Activated gamma-delta T cell treated with anti-CD3 and anti-CD28 coated beads, Interleukin-2, amount 50 U/mL, for 16 hours (primary cell): ENCODE measurements around the gene LTB4R.

Experiments used
- DNase-seq: peaks from one replicate; pipeline ENCODE4 v3.0.0-alpha.2; 2020; ENCODE audit warnings: low read depth

Gene LTB4R

DNA sequence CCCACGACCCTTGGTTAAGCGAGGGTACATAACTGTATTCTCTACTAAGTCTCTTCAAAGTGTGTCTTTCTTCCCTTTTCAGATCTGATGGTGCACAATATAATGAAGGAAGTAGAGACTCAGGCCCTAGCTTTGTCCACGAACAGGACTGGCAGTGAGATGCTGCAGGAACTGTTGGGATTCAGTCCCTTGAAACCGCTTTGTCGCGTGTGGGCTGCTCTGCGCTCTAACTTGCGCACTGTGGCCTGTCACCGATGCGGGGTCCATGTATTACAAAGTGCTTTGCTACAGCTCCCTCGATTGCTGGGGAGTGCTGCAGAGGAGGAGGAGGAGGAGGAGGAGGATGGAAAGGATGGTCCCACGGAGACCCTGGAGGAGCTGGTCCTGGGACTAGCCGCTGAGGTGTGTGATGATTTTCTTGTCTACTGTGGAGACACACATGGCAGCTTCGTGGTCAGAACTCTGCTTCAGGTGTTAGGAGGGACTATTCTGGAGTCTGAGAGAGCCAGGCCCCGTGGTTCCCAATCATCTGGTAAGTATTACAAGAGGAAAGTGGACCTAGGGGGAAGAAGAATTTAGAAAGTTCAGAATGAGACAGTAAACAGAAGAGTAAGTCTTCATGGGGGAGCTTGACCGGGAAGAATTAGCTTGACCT lies 10.8 kb upstream of the LTB4R start:
- DNase-seq, result no peak

- DNase-seq, result no peak
These were observed 7.3 kb upstream of the LTB4R start for GRCh38 chr14:24304019-24304387.

DNA sequence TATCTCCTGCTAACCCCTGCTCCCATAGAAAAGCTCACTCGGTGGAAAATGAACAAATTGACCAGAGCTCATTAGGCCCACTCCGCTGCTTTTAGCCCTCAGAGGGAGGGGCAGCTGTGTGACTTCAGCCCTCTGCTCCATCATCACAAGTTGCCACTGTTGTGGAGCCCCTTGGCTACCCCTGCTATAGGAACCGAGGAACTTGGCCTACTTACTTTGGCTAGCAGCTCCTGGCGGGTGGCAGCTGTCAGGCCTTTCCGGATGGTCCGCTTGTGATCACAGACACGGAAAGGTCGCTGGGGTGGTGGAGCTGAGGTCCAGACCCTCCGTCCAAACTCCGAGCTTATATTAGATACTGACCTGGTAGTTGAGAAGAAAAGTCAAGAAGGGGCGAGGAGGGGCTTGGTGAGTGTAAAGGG lies 4.1 kb upstream of the LTB4R start:
- DNase-seq, result no peak

DNA sequence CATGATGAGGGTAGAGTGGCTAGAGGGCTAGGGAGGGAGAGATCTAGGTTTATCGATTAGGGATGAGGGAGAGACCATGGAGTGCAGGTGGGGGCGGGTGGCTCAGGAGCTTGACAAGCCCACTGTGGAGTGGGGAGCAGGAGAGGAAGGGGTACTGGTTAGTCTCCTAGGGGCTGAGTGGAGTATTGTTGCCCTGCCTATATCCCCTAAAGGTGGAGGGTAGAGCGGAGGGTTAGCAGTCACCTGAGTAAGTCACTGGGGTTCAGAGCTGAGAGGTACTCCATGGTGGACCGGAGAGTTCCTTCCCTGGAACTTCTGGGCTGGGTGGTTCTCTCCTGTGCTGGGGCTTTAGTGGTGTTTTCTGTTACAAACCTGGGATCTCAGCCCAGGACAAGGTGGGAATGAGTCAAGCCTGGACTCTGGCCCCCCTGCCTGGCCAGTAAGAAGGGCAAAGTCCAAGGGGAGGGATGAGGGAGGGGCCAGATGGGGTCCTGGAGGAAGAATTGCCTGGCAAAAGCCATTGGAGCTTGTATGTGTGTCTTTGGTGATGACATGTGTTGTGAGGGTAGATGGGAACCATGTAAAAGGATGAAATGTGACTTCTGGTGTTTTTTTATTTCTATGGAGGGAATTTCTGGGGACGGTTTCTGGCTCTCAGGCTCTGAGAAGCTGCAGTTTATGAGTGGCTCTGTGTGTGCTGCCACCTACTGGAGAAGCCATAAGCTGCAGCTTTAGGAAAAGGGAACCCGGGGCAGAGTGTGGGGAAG lies 3.5 kb upstream of the LTB4R start, which contains the start of gene CIDEB:
TSS of gene CIDEB (minus strand) at position 403 of the 767 bp plus-strand sequence. CDS start at position 284, 119 bp downstream.
- DNase-seq, result peak; percentile 33

- no peak for DNase-seq
These were observed 2.8 kb upstream of the LTB4R start for GRCh38 chr14:24308342-24309124.

GRCh38 chr14:24309538-24310264 lies 1.6 kb upstream of the LTB4R start, which contains the start of gene LTB4R2:
LTB4R2 (plus strand) TSS chr14:24310140; CDS start chr14:24310665, 525 bp downstream.
- DNase-seq, result no peak

- no peak for DNase-seq
These were observed 1.0 kb upstream of the LTB4R start for GRCh38 chr14:24310265-24310645.

DNA sequence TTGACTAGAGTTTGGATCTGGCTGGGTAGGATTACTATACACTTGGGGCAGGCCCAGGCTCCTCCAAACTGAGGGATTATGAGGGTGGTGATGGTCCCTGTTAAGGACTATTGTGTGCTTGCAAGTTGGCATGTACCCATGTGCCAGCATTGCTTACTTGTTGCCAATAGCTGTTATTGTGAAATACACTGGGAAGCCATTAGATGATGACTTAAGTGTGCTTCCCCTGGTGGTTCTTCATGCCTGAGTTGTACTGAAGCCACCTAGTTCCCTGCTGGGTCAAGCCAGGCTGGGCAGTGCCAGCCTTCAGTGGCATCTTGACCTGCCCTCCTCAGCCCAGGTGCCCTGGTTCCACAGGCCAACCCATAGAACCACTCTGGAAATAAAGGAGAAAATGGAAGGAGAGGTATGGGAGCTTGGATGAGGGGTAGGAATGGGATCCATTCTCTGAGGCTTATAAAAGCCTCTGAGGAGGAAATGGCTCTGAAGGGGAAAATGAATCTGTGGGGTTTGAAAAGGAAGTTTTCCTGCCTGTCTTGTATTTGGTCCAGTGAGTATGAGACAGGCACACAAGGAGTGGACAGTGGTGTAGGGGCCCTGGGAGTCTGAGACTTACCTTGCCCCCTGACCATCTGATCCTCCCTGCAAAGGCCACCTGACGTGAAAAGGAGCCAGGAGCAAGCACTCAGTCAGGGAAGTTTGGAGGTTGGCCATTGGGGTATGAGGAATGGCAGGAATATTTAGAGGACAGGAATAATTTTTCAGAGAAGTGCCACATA lies 724 bp downstream of the LTB4R start:
- no peak for DNase-seq

DNA sequence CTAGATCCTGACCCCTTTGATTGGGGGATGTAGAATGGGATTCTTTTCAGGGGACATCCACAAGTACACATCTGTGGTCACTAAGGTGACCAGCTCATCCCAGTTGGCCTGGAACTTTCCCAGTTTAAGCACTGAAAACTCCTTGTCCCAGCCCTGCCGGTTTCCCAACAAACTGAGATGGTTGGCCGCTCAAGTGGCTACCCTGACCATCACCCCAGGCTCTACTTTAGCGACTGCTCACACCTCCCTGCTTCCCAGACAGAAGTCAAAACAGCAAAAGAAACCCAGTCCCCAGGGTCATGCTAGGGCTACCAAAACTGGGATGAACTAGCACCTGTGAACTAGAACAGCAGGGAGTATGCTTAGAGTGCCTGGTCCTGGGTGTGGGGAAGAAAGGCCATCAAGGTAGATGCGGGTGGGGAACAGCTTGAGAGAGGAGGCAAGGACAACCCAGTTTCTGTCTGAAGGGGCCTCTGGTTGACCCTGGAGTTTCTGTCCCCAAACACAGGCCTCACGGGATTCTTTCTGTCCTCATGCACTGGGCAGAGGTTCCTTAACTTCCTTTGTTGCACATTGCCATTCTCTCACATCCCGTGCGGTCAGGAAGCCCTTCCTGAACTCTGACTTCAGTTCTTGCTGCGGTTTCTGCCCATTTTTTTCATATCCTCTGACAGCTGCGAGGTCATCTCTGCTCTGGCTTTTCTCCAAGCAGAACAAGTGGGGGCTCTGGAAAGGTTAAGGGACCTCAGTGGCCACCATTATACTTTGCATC lies 1.6 kb downstream of the LTB4R start:
- DNase-seq, result no peak

DNA sequence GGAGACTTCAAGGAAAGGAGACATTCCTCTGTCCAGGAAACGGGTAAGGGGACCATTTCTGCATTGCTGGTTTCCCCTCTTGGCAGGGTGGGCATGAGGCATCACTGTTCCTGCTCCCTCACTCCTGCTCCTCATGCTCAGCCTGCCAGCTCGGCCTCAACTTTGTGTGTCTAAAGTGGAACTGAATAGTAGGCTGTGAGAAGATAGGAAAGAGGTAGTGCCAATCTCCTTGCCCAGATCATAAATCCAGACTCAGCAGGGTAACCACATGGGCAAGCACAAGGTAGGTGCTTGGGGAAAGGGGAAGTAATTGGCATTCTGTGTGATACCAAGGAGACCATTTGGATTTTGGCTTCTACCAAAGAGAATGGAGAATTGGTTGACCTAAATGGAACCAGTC lies 2.6 kb downstream of the LTB4R start:
- DNase-seq, result no peak

- no peak for DNase-seq
These were observed 3.3 kb downstream of the LTB4R start for GRCh38 chr14:24314377-24315193.

GRCh38 chr14:24315243-24315806 lies 4.0 kb downstream of the LTB4R start:
- no peak for DNase-seq

DNA sequence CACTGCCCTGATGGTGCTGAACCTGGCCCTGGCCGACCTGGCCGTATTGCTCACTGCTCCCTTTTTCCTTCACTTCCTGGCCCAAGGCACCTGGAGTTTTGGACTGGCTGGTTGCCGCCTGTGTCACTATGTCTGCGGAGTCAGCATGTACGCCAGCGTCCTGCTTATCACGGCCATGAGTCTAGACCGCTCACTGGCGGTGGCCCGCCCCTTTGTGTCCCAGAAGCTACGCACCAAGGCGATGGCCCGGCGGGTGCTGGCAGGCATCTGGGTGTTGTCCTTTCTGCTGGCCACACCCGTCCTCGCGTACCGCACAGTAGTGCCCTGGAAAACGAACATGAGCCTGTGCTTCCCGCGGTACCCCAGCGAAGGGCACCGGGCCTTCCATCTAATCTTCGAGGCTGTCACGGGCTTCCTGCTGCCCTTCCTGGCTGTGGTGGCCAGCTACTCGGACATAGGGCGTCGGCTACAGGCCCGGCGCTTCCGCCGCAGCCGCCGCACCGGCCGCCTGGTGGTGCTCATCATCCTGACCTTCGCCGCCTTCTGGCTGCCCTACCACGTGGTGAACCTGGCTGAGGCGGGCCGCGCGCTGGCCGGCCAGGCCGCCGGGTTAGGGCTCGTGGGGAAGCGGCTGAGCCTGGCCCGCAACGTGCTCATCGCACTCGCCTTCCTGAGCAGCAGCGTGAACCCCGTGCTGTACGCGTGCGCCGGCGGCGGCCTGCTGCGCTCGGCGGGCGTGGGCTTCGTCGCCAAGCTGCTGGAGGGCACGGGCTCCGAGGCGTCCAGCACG lies 4.7 kb downstream of the LTB4R start:
- DNase-seq, result no peak

DNA sequence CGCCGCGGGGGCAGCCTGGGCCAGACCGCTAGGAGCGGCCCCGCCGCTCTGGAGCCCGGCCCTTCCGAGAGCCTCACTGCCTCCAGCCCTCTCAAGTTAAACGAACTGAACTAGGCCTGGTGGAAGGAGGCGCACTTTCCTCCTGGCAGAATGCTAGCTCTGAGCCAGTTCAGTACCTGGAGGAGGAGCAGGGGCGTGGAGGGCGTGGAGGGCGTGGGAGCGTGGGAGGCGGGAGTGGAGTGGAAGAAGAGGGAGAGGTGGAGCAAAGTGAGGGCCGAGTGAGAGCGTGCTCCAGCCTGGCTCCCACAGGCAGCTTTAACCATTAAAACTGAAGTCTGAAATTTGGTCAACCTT lies 5.3 kb downstream of the LTB4R start:
- DNase-seq, result no peak

DNA sequence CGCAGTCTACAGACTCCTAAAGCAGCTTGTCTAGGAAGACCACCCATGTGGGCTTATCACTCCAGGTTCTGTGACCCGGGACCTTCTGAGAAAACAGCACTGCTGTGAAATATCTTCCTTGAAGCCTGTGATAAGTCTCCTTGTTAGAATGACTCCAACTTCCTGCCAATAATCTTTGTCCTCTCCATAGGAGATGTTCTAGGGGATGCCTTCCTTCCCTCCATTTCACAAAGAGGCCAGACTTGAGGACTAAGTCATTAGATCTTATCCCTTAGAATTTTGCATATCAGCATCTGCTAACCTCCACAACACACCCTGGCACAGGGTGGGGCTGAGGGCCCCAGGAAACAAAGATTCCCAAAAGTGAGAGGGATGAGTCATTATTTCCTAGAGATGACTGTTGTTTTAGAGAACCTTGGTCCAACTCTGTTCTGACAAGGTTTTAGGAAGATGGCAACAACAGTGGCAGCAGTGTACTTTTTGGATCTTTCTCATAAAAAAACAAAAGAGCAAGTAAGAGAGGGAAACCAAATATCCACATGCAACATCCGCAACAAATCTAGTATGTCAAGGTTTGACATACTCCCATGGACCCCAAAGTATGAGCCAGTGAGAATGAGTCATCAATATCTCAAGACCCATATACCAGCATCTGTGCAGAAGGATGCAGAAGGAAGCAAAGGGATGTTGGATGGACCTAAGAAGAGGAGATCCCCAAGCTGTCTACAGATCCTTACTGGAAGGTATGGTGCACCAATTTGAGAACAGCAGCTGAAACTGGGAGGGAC lies 6.0 kb downstream of the LTB4R start:
- DNase-seq, result no peak

GRCh38 chr14:24321212-24321975 lies 10.1 kb downstream of the LTB4R start:
- DNase-seq, result no peak

GRCh38 chr14:24322672-24323071 lies 11.4 kb downstream of the LTB4R start:
- no peak for DNase-seq
